Dedifferentiated amniotic fluid mesenchymal stem cell (primary cell): ENCODE results near the gene CFAP97D2.
"Not testable (repeated sequence)": the region's sequence is repeated elsewhere in the genome, so short reads cannot be mapped to it uniquely, and the experiment has no call there.

Experiments used
- DNase-seq: peaks from one replicate; pipeline ENCODE4 v3.0.0-alpha.2; 2016; ENCODE audit errors: extremely low spot score

CFAP97D2 gene

GRCh38 chr13:114158869-114159666 lies 20.0 kb upstream of the CFAP97D2 start:
- not testable (repeated sequence) for DNase-seq

- no peak for DNase-seq
Measured at GRCh38 chr13:114161028-114161556, 18.0 kb upstream of the CFAP97D2 start.

GRCh38 chr13:114161644-114162532 lies 17.2 kb upstream of the CFAP97D2 start:
- DNase-seq = no peak

- no peak for DNase-seq
Measured at GRCh38 chr13:114162533-114162922, 16.5 kb upstream of the CFAP97D2 start.

GRCh38 chr13:114164053-114164452 lies 15.0 kb upstream of the CFAP97D2 start:
- DNase-seq = no peak

- no peak for DNase-seq
Measured at GRCh38 chr13:114164681-114165429, 14.2 kb upstream of the CFAP97D2 start.

- no peak for DNase-seq
Measured at GRCh38 chr13:114166381-114167131, 12.5 kb upstream of the CFAP97D2 start.

- no peak for DNase-seq
Measured at GRCh38 chr13:114167426-114167825, 11.6 kb upstream of the CFAP97D2 start.

GRCh38 chr13:114167885-114168284 lies 11.2 kb upstream of the CFAP97D2 start:
- no peak for DNase-seq

GRCh38 chr13:114173272-114173671 lies 5.8 kb upstream of the CFAP97D2 start:
- no peak for DNase-seq

GRCh38 chr13:114173745-114174144 lies 5.3 kb upstream of the CFAP97D2 start:
- peak; percentile 16 for DNase-seq

- DNase-seq = no peak
Measured at GRCh38 chr13:114174529-114174961, 4.5 kb upstream of the CFAP97D2 start.

GRCh38 chr13:114176359-114176902 lies 2.6 kb upstream of the CFAP97D2 start:
- not testable (repeated sequence) for DNase-seq

GRCh38 chr13:114177245-114178010 lies 1.6 kb upstream of the CFAP97D2 start:
- DNase-seq = no peak

GRCh38 chr13:114185182-114185971 lies 6.3 kb downstream of the CFAP97D2 start:
- DNase-seq = no peak

GRCh38 chr13:114194853-114195252 lies 15.8 kb downstream of the CFAP97D2 start:
- no peak for DNase-seq

GRCh38 chr13:114196629-114197028 lies 17.6 kb downstream of the CFAP97D2 start:
- DNase-seq = no peak

GRCh38 chr13:114198556-114198955 lies 19.5 kb downstream of the CFAP97D2 start:
- DNase-seq = no peak

- DNase-seq = not testable (repeated sequence)
Measured at GRCh38 chr13:114199526-114199925, 20.5 kb downstream of the CFAP97D2 start.
